ENCODE results near the gene PPM1F.
"Not testable (repeated sequence)": the region's sequence is repeated elsewhere in the genome, so short reads cannot be mapped to it uniquely, and the experiment has no call there.

The PPM1F gene

GRCh38 chr22:21943571-21944448 is 8.8 kb downstream of the PPM1F start:
- Histone ChIP-seq H3K36me3 (ENCODE audit: control insufficient read depth in 1 of 2, insufficient read depth in 2 of 2, low read length in 2 of 2) (peaks cover 12 to 13% of the 10 kb centered on the region in 2 donors), H3K9me3 (ENCODE audit: control insufficient read depth in 1 of 2, low read length in 2 of 2) (no peaks in the 10 kb centered on the region), H3K27ac (ENCODE audit: low read length) (no peak overlapping the region), H3K4me3 (ENCODE audit: low read depth in 1 of 2, low read length in 2 of 2) (no peak overlapping the region), H3K4me1 (ENCODE audit: control insufficient read depth in 1 of 2, insufficient read depth in 2 of 2, low read length in 2 of 2) (peaks cover 26 to 55% of the 10 kb centered on the region in 2 donors), H3K27me3 (ENCODE audit: low read depth, low read length) (no peaks in the 10 kb centered on the region)

DNA sequence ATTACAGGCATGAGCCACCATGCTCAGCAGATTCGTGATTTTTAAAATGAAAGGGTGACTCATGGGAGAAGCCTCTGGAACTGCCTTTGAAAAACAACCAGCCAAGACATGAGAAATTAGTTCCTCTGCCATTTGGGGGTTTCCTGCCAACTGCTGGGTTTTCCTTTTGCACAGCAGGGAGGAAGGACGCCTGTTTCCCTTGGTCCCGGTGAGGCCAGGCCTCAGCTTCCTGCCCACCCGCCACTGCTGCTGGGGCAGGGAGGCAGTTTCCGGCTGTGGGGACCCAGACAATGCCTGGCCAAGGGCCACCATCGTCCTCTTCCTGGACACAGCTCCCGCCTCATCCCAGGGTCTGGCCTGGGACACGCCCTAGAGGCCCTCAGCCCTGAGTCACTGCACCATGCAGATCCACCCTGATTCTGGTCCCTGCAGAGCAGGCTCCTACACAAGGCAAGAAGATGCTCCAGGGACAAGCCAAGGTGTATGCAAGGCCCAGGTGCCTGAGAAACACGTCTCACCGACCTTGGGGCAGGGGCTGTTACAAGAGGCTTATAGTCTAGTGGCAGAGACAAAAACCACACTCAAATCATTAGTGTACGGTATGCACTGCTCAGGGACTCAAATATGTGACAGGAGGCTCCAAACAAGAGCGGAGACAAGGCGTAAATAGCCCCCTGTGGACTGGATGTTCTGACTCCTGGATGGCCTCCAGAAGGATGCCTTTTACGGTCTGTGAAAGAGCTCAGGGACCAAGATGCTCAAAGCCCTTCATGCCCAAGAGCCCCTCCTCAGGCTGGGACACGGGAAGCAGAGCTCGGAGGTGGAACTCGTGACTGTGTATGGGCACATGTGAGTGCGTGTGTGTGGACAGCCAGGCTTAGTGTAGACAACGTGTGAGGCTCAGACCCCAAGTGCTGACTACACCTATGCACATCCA is 10.0 kb downstream of the PPM1F start:
- peak overlapping the region in 1 of 2 donors; percentile 10 for H3K4me3 ChIP-seq (ENCODE audit: low read depth in 1 of 2, low read length in 2 of 2)
- no peaks in the 10 kb centered on the region for H3K27me3 ChIP-seq (ENCODE audit: low read depth, low read length)
- peaks cover 12 to 13% of the 10 kb centered on the region in 2 donors for H3K36me3 ChIP-seq (ENCODE audit: control insufficient read depth in 1 of 2, insufficient read depth in 2 of 2, low read length in 2 of 2)
- no peaks in the 10 kb centered on the region for H3K9me3 ChIP-seq (ENCODE audit: control insufficient read depth in 1 of 2, low read length in 2 of 2)
- peak overlapping the region; percentile 80 for H3K27ac ChIP-seq (ENCODE audit: low read length)
- H3K4me1 ChIP-seq (ENCODE audit: control insufficient read depth in 1 of 2, insufficient read depth in 2 of 2, low read length in 2 of 2) = peaks cover 32 to 57% of the 10 kb centered on the region in 2 donors

- Histone ChIP-seq H3K27me3 (ENCODE audit: low read depth, low read length) (no peaks in the 10 kb centered on the region), H3K36me3 (ENCODE audit: control insufficient read depth in 1 of 2, insufficient read depth in 2 of 2, low read length in 2 of 2) (peaks cover 13% of the 10 kb centered on the region in 2 donors), H3K4me1 (ENCODE audit: control insufficient read depth in 1 of 2, insufficient read depth in 2 of 2, low read length in 2 of 2) (peaks cover 40 to 57% of the 10 kb centered on the region in 2 donors), H3K4me3 (ENCODE audit: low read depth in 1 of 2, low read length in 2 of 2) (no peak overlapping the region), H3K9me3 (ENCODE audit: control insufficient read depth in 1 of 2, low read length in 2 of 2) (no peaks in the 10 kb centered on the region), H3K27ac (ENCODE audit: low read length) (peak overlapping the region; percentile 80)
These were observed 10.7 kb downstream of the PPM1F start for GRCh38 chr22:21941921-21942320.

DNA sequence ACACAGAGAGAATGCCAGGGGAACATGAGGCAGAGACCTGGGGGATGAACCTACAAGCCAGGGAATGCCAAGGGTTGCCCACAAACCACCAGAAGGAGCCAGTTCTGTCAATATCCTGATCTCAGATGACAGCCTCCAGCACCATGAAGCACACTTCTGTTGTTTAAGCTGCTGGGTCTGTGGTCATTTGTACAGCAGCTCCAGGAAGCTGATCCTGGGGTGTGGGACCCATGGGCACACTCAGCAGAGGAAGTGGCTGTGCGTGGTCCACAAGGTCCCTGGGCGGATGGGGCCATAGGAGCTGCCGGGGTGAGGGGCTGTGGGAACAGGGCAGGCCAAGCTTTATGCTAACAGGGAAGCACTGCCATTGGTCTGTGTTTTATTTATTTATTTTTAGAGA is 12.1 kb downstream of the PPM1F start:
- Histone ChIP-seq H3K36me3 (ENCODE audit: control insufficient read depth in 1 of 2, insufficient read depth in 2 of 2, low read length in 2 of 2) (peaks cover 12 to 15% of the 10 kb centered on the region in 2 donors), H3K9me3 (ENCODE audit: control insufficient read depth in 1 of 2, low read length in 2 of 2) (no peaks in the 10 kb centered on the region), H3K4me1 (ENCODE audit: control insufficient read depth in 1 of 2, insufficient read depth in 2 of 2, low read length in 2 of 2) (peaks cover 44 to 65% of the 10 kb centered on the region in 2 donors), H3K4me3 (ENCODE audit: low read depth in 1 of 2, low read length in 2 of 2) (no peak overlapping the region), H3K27ac (ENCODE audit: low read length) (no peak overlapping the region), H3K27me3 (ENCODE audit: low read depth, low read length) (no peaks in the 10 kb centered on the region)

- Histone ChIP-seq H3K27ac (ENCODE audit: low read length) (peak overlapping the region; percentile 92), H3K4me1 (ENCODE audit: control insufficient read depth in 1 of 2, insufficient read depth in 2 of 2, low read length in 2 of 2) (peaks cover 44 to 65% of the 10 kb centered on the region in 2 donors)
- H3K27me3 ChIP-seq (ENCODE audit: low read depth, low read length); H3K4me3 ChIP-seq (ENCODE audit: low read depth in 1 of 2, low read length in 2 of 2); H3K36me3 ChIP-seq (ENCODE audit: control insufficient read depth in 1 of 2, insufficient read depth in 2 of 2, low read length in 2 of 2); H3K9me3 ChIP-seq (ENCODE audit: control insufficient read depth in 1 of 2, low read length in 2 of 2): not testable (repeated sequence)
These were observed 12.7 kb downstream of the PPM1F start for GRCh38 chr22:21939935-21940334.

GRCh38 chr22:21939461-21939913 is 13.2 kb downstream of the PPM1F start:
- Histone ChIP-seq H3K36me3 (ENCODE audit: control insufficient read depth in 1 of 2, insufficient read depth in 2 of 2, low read length in 2 of 2) (peaks cover 1 to 5% of the 10 kb centered on the region in 2 donors), H3K27ac (ENCODE audit: low read length) (peak overlapping the region; percentile 92)

GRCh38 chr22:21938906-21939305 is 13.7 kb downstream of the PPM1F start:
- peaks cover 0 to 5% of the 10 kb centered on the region in 2 donors for H3K36me3 ChIP-seq (ENCODE audit: control insufficient read depth in 1 of 2, insufficient read depth in 2 of 2, low read length in 2 of 2)
- H3K27ac ChIP-seq (ENCODE audit: low read length) = peak overlapping the region; percentile 92
- no peaks in the 10 kb centered on the region for H3K27me3 ChIP-seq (ENCODE audit: low read depth, low read length)
- H3K9me3 ChIP-seq (ENCODE audit: control insufficient read depth in 1 of 2, low read length in 2 of 2) = no peaks in the 10 kb centered on the region
- H3K4me1 ChIP-seq (ENCODE audit: control insufficient read depth in 1 of 2, insufficient read depth in 2 of 2, low read length in 2 of 2) = peaks cover 44 to 65% of the 10 kb centered on the region in 2 donors
- peak overlapping the region; percentile 59 to 76 for H3K4me3 ChIP-seq (ENCODE audit: low read depth in 1 of 2, low read length in 2 of 2)

More at GRCh38 chr22:21939461-21939913, 13.2 kb downstream of the PPM1F start:
- H3K27me3 ChIP-seq (ENCODE audit: low read depth, low read length) = no peaks in the 10 kb centered on the region
- no peaks in the 10 kb centered on the region for H3K9me3 ChIP-seq (ENCODE audit: control insufficient read depth in 1 of 2, low read length in 2 of 2)
- H3K4me3 ChIP-seq (ENCODE audit: low read depth in 1 of 2, low read length in 2 of 2) = no peak overlapping the region
- H3K4me1 ChIP-seq (ENCODE audit: control insufficient read depth in 1 of 2, insufficient read depth in 2 of 2, low read length in 2 of 2) = peaks cover 44 to 65% of the 10 kb centered on the region in 2 donors

GRCh38 chr22:21938071-21938822 is 14.4 kb downstream of the PPM1F start:
- peaks cover 5 to 10% of the 10 kb centered on the region in 2 donors for H3K36me3 ChIP-seq (ENCODE audit: control insufficient read depth in 1 of 2, insufficient read depth in 2 of 2, low read length in 2 of 2)
- peaks cover 43 to 58% of the 10 kb centered on the region in 2 donors for H3K4me1 ChIP-seq (ENCODE audit: control insufficient read depth in 1 of 2, insufficient read depth in 2 of 2, low read length in 2 of 2)
- peak overlapping the region; percentile 59 to 76 for H3K4me3 ChIP-seq (ENCODE audit: low read depth in 1 of 2, low read length in 2 of 2)
- H3K27me3 ChIP-seq (ENCODE audit: low read depth, low read length) = no peaks in the 10 kb centered on the region
- peak overlapping the region; percentile 92 for H3K27ac ChIP-seq (ENCODE audit: low read length)
- no peaks in the 10 kb centered on the region for H3K9me3 ChIP-seq (ENCODE audit: control insufficient read depth in 1 of 2, low read length in 2 of 2)

GRCh38 chr22:21937821-21938070 is 14.9 kb downstream of the PPM1F start:
- Histone ChIP-seq H3K4me3 (ENCODE audit: low read depth in 1 of 2, low read length in 2 of 2) (peak overlapping the region; percentile 46 to 59), H3K27ac (ENCODE audit: low read length) (peak overlapping the region; percentile 92), H3K27me3 (ENCODE audit: low read depth, low read length) (no peaks in the 10 kb centered on the region), H3K4me1 (ENCODE audit: control insufficient read depth in 1 of 2, insufficient read depth in 2 of 2, low read length in 2 of 2) (peaks cover 38 to 53% of the 10 kb centered on the region in 2 donors), H3K9me3 (ENCODE audit: control insufficient read depth in 1 of 2, low read length in 2 of 2) (no peaks in the 10 kb centered on the region), H3K36me3 (ENCODE audit: control insufficient read depth in 1 of 2, insufficient read depth in 2 of 2, low read length in 2 of 2) (peaks cover 10 to 15% of the 10 kb centered on the region in 2 donors)

DNA sequence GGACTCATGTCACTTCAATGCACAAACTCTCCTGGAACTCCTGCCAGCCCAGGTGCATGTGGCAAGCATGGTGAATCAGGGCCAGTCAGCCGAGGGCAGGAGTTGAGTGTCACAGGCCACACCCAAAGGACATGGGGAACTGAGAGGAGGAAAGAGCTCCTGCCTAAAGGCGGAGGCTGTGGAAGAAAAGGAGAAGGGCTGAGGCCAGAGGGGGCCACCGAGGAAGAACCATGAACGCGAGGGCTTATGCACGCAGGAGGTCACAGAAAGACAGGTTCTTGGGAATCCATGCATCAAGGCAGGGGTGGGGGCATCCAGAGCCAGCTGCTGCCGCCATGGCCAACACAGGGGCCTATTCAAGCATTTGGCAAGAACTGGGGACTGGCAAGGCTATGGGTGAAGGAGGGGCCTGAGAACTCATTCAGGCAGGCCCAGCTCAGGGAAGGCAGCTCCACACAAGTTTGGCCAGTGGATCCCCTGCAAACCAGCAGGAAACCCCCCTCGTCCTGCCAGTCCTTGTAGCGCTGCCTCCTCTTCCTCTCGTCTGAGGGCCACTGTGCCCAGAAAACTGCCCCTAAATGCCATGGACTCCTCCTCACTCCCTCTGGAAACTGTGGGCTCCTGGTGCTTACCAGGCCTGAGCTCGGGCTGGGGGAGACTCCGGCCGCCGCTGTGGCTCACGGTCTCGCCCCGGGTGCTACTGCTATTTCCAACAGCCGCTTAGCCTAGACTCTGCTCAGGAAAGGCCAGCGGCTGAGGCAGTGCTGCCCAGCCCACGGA is 15.4 kb downstream of the PPM1F start:
- H3K4me3 ChIP-seq (ENCODE audit: low read depth in 1 of 2, low read length in 2 of 2) = peak overlapping the region; percentile 46 to 59
- H3K4me1 ChIP-seq (ENCODE audit: control insufficient read depth in 1 of 2, insufficient read depth in 2 of 2, low read length in 2 of 2) = peaks cover 34 to 50% of the 10 kb centered on the region in 2 donors

More for the DNA sequence above, 15.4 kb downstream of the PPM1F start:
- no peaks in the 10 kb centered on the region for H3K27me3 ChIP-seq (ENCODE audit: low read depth, low read length)
- peaks cover 15 to 20% of the 10 kb centered on the region in 2 donors for H3K36me3 ChIP-seq (ENCODE audit: control insufficient read depth in 1 of 2, insufficient read depth in 2 of 2, low read length in 2 of 2)
- no peaks in the 10 kb centered on the region for H3K9me3 ChIP-seq (ENCODE audit: control insufficient read depth in 1 of 2, low read length in 2 of 2)
- peak overlapping the region; percentile 92 for H3K27ac ChIP-seq (ENCODE audit: low read length)

Measured in muscle layer of duodenum (tissue), 2 donors.